Smooth muscle cell (in vitro differentiated cells): ENCODE results near the gene PMVK. TPM values are rescaled to one million over a fixed set of nuclear protein-coding genes. Genes with fewer than 3 reads are reported as not detected.

Experiments used
- DNase-seq: peaks from one replicate; lab custom pipeline; 2025; ENCODE audit not compliant: unreplicated experiment; lab: John Stamatoyannopoulos, UW
- H2AFZ ChIP-seq: fragments of 200-600 bp; sonication (generic); 2 replicates; pipeline ENCODE4 v1.6.0; 2016; ENCODE audit warnings: antibody characterized with exemption, low read depth, mild to moderate bottlenecking
- H3F3A ChIP-seq: fragments of 200-600 bp; sonication (generic); 2 replicates; pipeline ENCODE4 v1.6.0; 2017; ENCODE audit warnings: antibody characterized with exemption, low read depth
- H3K27ac ChIP-seq: fragments of 200-600 bp; sonication (generic); 2 replicates; pipeline ENCODE4 v1.5.1; 2016; ENCODE audit warnings: low read depth, mild to moderate bottlenecking
- H3K27me3 ChIP-seq: fragments of 200-600 bp; sonication (generic); 2 replicates; pipeline ENCODE4 v1.6.1; 2016; ENCODE audit warnings: low read depth, mild to moderate bottlenecking
- H3K36me3 ChIP-seq: fragments of 200-600 bp; sonication (generic); 2 replicates; pipeline ENCODE4 v1.5.1; 2016; ENCODE audit warnings: low read depth
- H3K4me1 ChIP-seq: fragments of 200-600 bp; sonication (generic); 2 replicates; pipeline ENCODE4 v1.5.1; 2016; ENCODE audit warnings: low read depth
- H3K4me2 ChIP-seq: fragments of 200-600 bp; sonication (generic); 2 replicates; pipeline ENCODE4 v1.6.0; 2016; ENCODE audit warnings: mild to moderate bottlenecking
- H3K4me3 ChIP-seq: fragments of 200-600 bp; sonication (generic); 2 replicates; pipeline ENCODE4 v1.5.1; 2016; ENCODE audit warnings: mild to moderate bottlenecking
- H3K79me2 ChIP-seq: fragments of 200-600 bp; sonication (generic); 2 replicates; pipeline ENCODE4 v1.6.0; 2016; ENCODE audit warnings: low read depth, mild to moderate bottlenecking
- H3K9ac ChIP-seq: fragments of 200-600 bp; sonication (generic); 2 replicates; pipeline ENCODE4 v1.6.0; 2016; ENCODE audit warnings: low read depth
- H3K9me3 ChIP-seq: fragments of 200-600 bp; sonication (generic); replicated peaks from 2 replicates; pipeline ENCODE4 v1.5.1; 2016; ENCODE audit warnings: low read depth
- H4K20me1 ChIP-seq: fragments of 200-600 bp; sonication (generic); 2 replicates; pipeline ENCODE4 v1.6.0; 2016; ENCODE audit warnings: low read depth
- WGBS: methylation state at CpG from one replicate; pipeline ENCODE4 v1.1.7; 2016; ENCODE audit warnings: low lambda C conversion rate; 5-methylcytosine and 5-hydroxymethylcytosine counted together
- microRNA-seq: library from miRNA; unstranded; fragments of <30 nt; microRNA quantifications from one replicate; pipeline ENCODE4, GENCODE V29; 2016; ENCODE audit warnings: borderline number of aligned reads
- polyA plus RNA-seq: library from polyadenylated mRNA; unstranded; fragments of >200 nt; fragmentation: Nextera tagmentation; extraction: Ambion mirVana; gene quantifications from 2 replicates; pipeline ENCODE4 v1.2.1, GENCODE V29; 2016
- small RNA-seq: library from RNA; depleted of rRNA; stranded (forward); fragments of <200 nt; gene quantifications from one replicate; pipeline ENCODE3, GENCODE V24; 2014
- total RNA-seq: library from RNA; depleted of rRNA; stranded (reverse); fragments of >200 nt; gene quantifications from 2 replicates; pipeline ENCODE4 v1.2.3, GENCODE V29; 2014
- TF ChIP-seq, protein P1 (sequence below): fragments of 200-600 bp; sonication (generic); IDR thresholded peaks from 2 replicates; pipeline ENCODE4 v1.5.1; 2017; ENCODE audit warnings: borderline replicate concordance, mild to moderate bottlenecking, antibody characterized with exemption; ENCODE audit not compliant: insufficient read depth, poor library complexity, severe bottlenecking

Gene PMVK
- total and polyA plus RNA-seq, 2 experiments from 2014 or later, result 6.7 to 31.2 TPM

DNA sequence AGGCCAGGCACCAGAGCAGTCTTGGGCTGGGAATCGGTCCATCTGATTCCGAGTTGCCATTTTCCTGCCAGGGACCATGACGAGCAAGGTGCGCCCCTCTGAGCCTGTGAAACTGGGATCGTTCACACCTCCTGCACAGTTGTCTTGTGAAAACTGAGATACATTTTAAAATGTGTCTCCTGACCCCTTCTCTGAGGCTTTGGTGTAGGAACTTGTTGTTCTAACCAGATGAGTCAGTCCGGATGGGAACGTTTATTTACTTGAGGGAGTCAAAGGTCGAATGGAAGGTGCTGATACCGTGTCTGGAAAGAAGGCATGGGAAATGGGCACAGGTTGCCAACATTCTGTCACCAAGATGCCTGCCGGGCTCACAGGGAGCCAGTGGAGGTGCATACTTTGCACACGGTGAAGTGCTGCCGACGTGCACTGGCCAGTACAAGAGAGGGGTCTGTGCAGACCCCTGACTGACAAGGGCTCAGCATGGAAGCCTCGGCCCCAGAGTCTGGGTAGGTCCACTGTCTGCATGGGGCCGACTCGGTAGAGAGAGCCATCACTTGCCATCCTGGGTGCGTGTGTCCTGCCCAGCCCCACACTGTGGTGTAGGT is 59.0 kb downstream of the PMVK start:
- no peak overlapping the region for H3K4me3 ChIP-seq
- H4K20me1 ChIP-seq, result no peaks in the 10 kb centered on the region
- no peak overlapping the region for H3K4me2 ChIP-seq
- WGBS, result 89% methylated on average over 17 of the region's 17 CpGs
- H3K4me1 ChIP-seq, result no peaks in the 10 kb centered on the region
- peaks cover 10% of the 10 kb centered on the region for H3K27me3 ChIP-seq
- no peak overlapping the region for H3K27ac ChIP-seq
- TF ChIP-seq, protein P1, sequence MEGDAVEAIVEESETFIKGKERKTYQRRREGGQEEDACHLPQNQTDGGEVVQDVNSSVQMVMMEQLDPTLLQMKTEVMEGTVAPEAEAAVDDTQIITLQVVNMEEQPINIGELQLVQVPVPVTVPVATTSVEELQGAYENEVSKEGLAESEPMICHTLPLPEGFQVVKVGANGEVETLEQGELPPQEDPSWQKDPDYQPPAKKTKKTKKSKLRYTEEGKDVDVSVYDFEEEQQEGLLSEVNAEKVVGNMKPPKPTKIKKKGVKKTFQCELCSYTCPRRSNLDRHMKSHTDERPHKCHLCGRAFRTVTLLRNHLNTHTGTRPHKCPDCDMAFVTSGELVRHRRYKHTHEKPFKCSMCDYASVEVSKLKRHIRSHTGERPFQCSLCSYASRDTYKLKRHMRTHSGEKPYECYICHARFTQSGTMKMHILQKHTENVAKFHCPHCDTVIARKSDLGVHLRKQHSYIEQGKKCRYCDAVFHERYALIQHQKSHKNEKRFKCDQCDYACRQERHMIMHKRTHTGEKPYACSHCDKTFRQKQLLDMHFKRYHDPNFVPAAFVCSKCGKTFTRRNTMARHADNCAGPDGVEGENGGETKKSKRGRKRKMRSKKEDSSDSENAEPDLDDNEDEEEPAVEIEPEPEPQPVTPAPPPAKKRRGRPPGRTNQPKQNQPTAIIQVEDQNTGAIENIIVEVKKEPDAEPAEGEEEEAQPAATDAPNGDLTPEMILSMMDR, result no peak
- no peak for DNase-seq
- no peaks in the 10 kb centered on the region for H3K36me3 ChIP-seq
- no peaks in the 10 kb centered on the region for H3K9me3 ChIP-seq
- H2AFZ ChIP-seq, result no peak overlapping the region
- no peak overlapping the region for H3K9ac ChIP-seq
- no peaks in the 10 kb centered on the region for H3K79me2 ChIP-seq
- H3F3A ChIP-seq, result no peaks in the 10 kb centered on the region

DNA sequence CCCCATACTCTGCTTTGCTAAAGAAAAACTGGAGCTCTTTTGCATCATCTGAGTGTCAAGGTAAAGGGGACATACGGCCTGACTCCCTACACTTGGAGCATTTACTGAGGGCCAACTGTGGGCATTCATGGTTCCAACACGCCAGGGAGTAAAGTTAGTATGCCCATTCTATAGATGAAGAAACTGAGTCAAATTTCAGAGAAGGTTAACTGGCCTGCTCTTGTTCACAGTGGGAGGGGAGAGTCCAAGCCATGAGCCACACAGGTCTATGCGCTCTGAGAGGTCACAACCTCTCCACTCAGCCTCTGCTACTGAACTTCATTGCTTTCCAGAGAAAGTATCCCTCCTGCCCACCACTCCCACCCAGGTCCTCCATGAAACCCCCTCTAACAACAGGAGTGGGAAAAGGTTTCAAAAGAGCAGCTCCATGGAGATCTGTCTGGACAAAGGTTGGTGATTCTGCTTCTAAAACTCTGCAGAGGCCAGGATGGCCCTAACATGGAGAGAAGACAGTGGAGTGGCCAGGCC is 59.6 kb downstream of the PMVK start:
- DNase-seq, result no peak
- TF ChIP-seq, protein P1, result no peak
- Histone ChIP-seq H3K4me1 (no peaks in the 10 kb centered on the region), H3K27ac (no peak overlapping the region), H3K4me3 (no peak overlapping the region), H3K36me3 (no peaks in the 10 kb centered on the region), H2AFZ (no peak overlapping the region), H3K27me3 (peaks cover 10% of the 10 kb centered on the region), H3K9ac (no peak overlapping the region), H4K20me1 (no peaks in the 10 kb centered on the region), H3K4me2 (no peak overlapping the region), H3F3A (no peaks in the 10 kb centered on the region), H3K9me3 (no peaks in the 10 kb centered on the region), H3K79me2 (no peaks in the 10 kb centered on the region)
- 74% methylated on average over 3 of the region's 3 CpGs for WGBS

Small RNA genes within 50 kb of the gene (microRNA-seq; reads per million reads assigned to microRNA genes)
- gene MIR4258, result not detected

Small RNA genes within 50 kb of the gene (small RNA-seq; reads per million reads assigned to genes)
- not detected for gene MIR4258
- not detected for gene RF00017

Other genes with a start within 250 kb of the PMVK start
- 0.04 and 0.18 TPM in 2 replicates for gene KCNN3, start 66.4 kb downstream of the PMVK start, total RNA-seq
- gene KCNN3, start 66.4 kb downstream of the PMVK start, polyA plus RNA-seq, result 0.14 and 0.77 TPM in 2 replicates
- 39.1 and 41.9 TPM in 2 replicates for gene PBXIP1, start 19.4 kb upstream of the PMVK start, total RNA-seq
- gene PBXIP1, start 19.4 kb upstream of the PMVK start, polyA plus RNA-seq, result 40.5 and 44.1 TPM in 2 replicates
- 18.4 and 20.3 TPM in 2 replicates for gene PYGO2, start 25.1 kb upstream of the PMVK start, total RNA-seq
- gene PYGO2, start 25.1 kb upstream of the PMVK start, polyA plus RNA-seq, result 27.9 and 30.0 TPM in 2 replicates
- gene SHC1, start 34.0 kb upstream of the PMVK start, total RNA-seq, result 207 and 216 TPM in 2 replicates
- 214 and 249 TPM in 2 replicates for gene SHC1, start 34.0 kb upstream of the PMVK start, polyA plus RNA-seq
- 41.6 and 46.3 TPM in 2 replicates for gene CKS1B, start 38.0 kb upstream of the PMVK start, total RNA-seq
- 115 and 116 TPM in 2 replicates for gene CKS1B, start 38.0 kb upstream of the PMVK start, polyA plus RNA-seq
- gene FLAD1, start 46.6 kb upstream of the PMVK start, total RNA-seq, result 30.7 and 31.1 TPM in 2 replicates
- 51.4 and 52.1 TPM in 2 replicates for gene FLAD1, start 46.6 kb upstream of the PMVK start, polyA plus RNA-seq
- not detected in 2 replicates for gene LENEP, start 56.9 kb upstream of the PMVK start, total RNA-seq
- not detected in 2 replicates for gene LENEP, start 56.9 kb upstream of the PMVK start, polyA plus RNA-seq
- 15.3 and 15.5 TPM in 2 replicates for gene ZBTB7B, start 66.1 kb upstream of the PMVK start, total RNA-seq
- gene ZBTB7B, start 66.1 kb upstream of the PMVK start, polyA plus RNA-seq, result 7.5 and 10.0 TPM in 2 replicates
- 1.1 TPM in 1 of 2 replicates, not detected in the other for gene DCST2, start 97.1 kb upstream of the PMVK start, total RNA-seq
- 1.2 and 1.3 TPM in 2 replicates for gene DCST2, start 97.1 kb upstream of the PMVK start, polyA plus RNA-seq
- not detected in 2 replicates for gene DCST1, start 97.1 kb upstream of the PMVK start, total RNA-seq
- gene DCST1, start 97.1 kb upstream of the PMVK start, polyA plus RNA-seq, result not detected in 2 replicates
- 29.8 and 45.4 TPM in 2 replicates for gene ADAM15, start 114.6 kb upstream of the PMVK start, total RNA-seq
- 41.2 and 49.4 TPM in 2 replicates for gene ADAM15, start 114.6 kb upstream of the PMVK start, polyA plus RNA-seq
- gene EFNA4, start 127.0 kb upstream of the PMVK start, total RNA-seq, result 24.2 and 27.6 TPM in 2 replicates
- gene EFNA4, start 127.0 kb upstream of the PMVK start, polyA plus RNA-seq, result 18.1 and 19.1 TPM in 2 replicates
- gene EFNA3, start 142.1 kb upstream of the PMVK start, total RNA-seq, result 5.2 and 7.1 TPM in 2 replicates
- 9.1 and 10.0 TPM in 2 replicates for gene EFNA3, start 142.1 kb upstream of the PMVK start, polyA plus RNA-seq
- 14.4 and 20.9 TPM in 2 replicates for gene EFNA1, start 191.2 kb upstream of the PMVK start, total RNA-seq
- 16.4 and 53.5 TPM in 2 replicates for gene EFNA1, start 191.2 kb upstream of the PMVK start, polyA plus RNA-seq
- gene SLC50A1, start 199.1 kb upstream of the PMVK start, total RNA-seq, result 44.5 and 44.7 TPM in 2 replicates
- gene SLC50A1, start 199.1 kb upstream of the PMVK start, polyA plus RNA-seq, result 98.0 and 109 TPM in 2 replicates
- 51.5 and 69.1 TPM in 2 replicates for gene DPM3, start 203.8 kb upstream of the PMVK start, total RNA-seq
- 75.8 and 79.9 TPM in 2 replicates for gene DPM3, start 203.8 kb upstream of the PMVK start, polyA plus RNA-seq
- 192 and 283 TPM in 2 replicates for gene KRTCAP2, start 236.6 kb upstream of the PMVK start, total RNA-seq
- gene KRTCAP2, start 236.6 kb upstream of the PMVK start, polyA plus RNA-seq, result 607 and 642 TPM in 2 replicates
- 1.5 and 3.8 TPM in 2 replicates for gene TRIM46, start 237.1 kb upstream of the PMVK start, total RNA-seq
- 3.6 and 4.3 TPM in 2 replicates for gene TRIM46, start 237.1 kb upstream of the PMVK start, polyA plus RNA-seq